Mucosa of descending colon (tissue), 3 donors: ENCODE measurements around the gene ESAM. TPM values are rescaled to one million over a fixed set of nuclear protein-coding genes. Genes with fewer than 3 reads are reported as not detected.

Experiments used
- ATAC-seq: fragments of 200-7000 bp; cut with Tn5 transposase; one replicate; pipeline ENCODE4 v1.9.1; 2020; ENCODE audit warnings: mild to moderate bottlenecking, moderate library complexity
- DNase-seq, 3 donors: peaks; one replicate each; pipeline ENCODE4 v3.0.0-alpha.2; 2020
- H3K36me3 ChIP-seq: fragments of 200-600 bp; one replicate; pipeline ENCODE4 v1.8.0; 2021; ENCODE audit warnings: low read depth, mild to moderate bottlenecking
- H3K4me1 ChIP-seq: fragments of 200-600 bp; one replicate; pipeline ENCODE4 v1.8.0; 2021; ENCODE audit warnings: low read depth, mild to moderate bottlenecking
- H3K4me3 ChIP-seq: fragments of 200-600 bp; one replicate; pipeline ENCODE4 v1.8.0; 2021; ENCODE audit warnings: mild to moderate bottlenecking
- H3K9me3 ChIP-seq: fragments of 200-600 bp; one replicate; pipeline ENCODE4 v1.8.0; 2021; ENCODE audit warnings: mild to moderate bottlenecking
- intact Hi-C, 2 donors: fragments of 100-400 bp; cut with DNase I in 1 of 2; cut with micrococcal nuclease in 1 of 2; formaldehyde crosslinking; loops; one replicate each; pipeline versions ENCODE4 v1.11.0 to v1.11.1; 2022; cut with DNase I, micrococcal nuclease
- total RNA-seq, 3 donors: library from RNA; stranded (reverse); fragmentation: NEBNext Ultra II Directional in 2 of 3; extraction: Animal tissue kit (Norgen Biotek cat#: 25700) in 2 of 3; gene quantifications; one replicate each; pipeline versions ENCODE4 v1.2.1 to v1.2.4, GENCODE V29; 2021 to 2023
- TF ChIP-seq, protein P1 (sequence below): fragments of 200-600 bp; IDR thresholded peaks from one replicate; pipeline ENCODE4 v1.8.0; 2022; ENCODE audit warnings: antibody characterized with exemption, mild to moderate bottlenecking
- donor health status: DM: no; HTN: no; CAD: no; lungs with moderate emphysema.
- donor health status: DM: no; HTN: no; CAD: no.
- donor health status: DM: no; HTN: yes; CAD: no.

The ESAM gene
- total RNA-seq, 3 donors from 2014 or later = 7.7 to 11.5 (median 8.4) TPM

DNA sequence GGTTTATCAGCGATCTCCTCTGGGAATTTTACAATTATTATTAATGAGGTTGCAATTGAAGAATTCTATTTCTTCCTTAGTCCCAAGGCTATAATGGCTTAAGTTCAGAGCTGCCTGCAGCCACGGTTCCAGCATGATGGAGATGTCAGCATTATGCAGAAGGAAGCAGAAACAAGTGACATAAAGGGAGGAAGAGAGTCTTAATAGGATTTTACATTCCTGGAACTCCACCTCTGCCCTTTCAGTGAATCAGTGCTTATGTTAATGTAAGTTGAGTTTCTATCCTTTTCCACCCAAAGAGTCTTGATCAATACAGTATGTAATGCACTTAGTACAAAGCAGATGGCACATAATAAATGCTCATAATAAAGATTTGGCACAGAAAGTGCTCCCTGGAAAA is 34.0 kb downstream of the ESAM start:
- Histone ChIP-seq H3K36me3 (no peaks in the 10 kb centered on the region), H3K4me1 (peaks cover 11% of the 10 kb centered on the region), H3K4me3 (no peak overlapping the region), H3K9me3 (no peaks in the 10 kb centered on the region)
- intact Hi-C loops = no loop called here
- ATAC-seq = no peak
- TF ChIP-seq, protein P1, sequence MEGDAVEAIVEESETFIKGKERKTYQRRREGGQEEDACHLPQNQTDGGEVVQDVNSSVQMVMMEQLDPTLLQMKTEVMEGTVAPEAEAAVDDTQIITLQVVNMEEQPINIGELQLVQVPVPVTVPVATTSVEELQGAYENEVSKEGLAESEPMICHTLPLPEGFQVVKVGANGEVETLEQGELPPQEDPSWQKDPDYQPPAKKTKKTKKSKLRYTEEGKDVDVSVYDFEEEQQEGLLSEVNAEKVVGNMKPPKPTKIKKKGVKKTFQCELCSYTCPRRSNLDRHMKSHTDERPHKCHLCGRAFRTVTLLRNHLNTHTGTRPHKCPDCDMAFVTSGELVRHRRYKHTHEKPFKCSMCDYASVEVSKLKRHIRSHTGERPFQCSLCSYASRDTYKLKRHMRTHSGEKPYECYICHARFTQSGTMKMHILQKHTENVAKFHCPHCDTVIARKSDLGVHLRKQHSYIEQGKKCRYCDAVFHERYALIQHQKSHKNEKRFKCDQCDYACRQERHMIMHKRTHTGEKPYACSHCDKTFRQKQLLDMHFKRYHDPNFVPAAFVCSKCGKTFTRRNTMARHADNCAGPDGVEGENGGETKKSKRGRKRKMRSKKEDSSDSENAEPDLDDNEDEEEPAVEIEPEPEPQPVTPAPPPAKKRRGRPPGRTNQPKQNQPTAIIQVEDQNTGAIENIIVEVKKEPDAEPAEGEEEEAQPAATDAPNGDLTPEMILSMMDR = no peak
- DNase-seq = no peak

GRCh38 chr11:124727474-124727873 is 34.6 kb downstream of the ESAM start:
- no peaks in the 10 kb centered on the region for H3K9me3 ChIP-seq
- H3K4me3 ChIP-seq = no peak overlapping the region
- H3K36me3 ChIP-seq = no peaks in the 10 kb centered on the region
- DNase-seq (no peak), ATAC-seq (no peak)
- peaks cover 11% of the 10 kb centered on the region for H3K4me1 ChIP-seq
- intact Hi-C loops = no loop called here
- TF ChIP-seq, protein P1 = no peak

DNA sequence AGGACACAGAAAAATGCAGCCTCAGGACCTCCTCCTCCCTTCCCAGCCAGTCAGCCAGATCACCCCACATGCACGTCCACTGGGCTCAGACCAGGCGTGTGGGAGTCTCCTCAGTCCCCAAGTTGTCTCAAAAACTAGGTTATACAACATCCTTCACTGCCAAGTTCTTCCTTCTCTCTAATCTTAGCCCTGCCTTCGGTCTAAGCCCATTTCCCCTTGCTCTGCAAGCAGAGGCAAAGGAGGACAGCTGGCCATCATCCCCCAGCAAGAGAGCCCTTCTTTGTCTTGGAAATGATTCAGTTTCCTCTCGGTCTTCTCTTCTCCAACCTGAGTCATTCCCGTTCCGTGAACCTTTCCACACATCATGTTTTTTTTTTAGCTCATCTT is 36.4 kb downstream of the ESAM start:
- Histone ChIP-seq H3K9me3 (no peaks in the 10 kb centered on the region), H3K4me1 (peaks cover 11% of the 10 kb centered on the region), H3K4me3 (no peak overlapping the region), H3K36me3 (no peaks in the 10 kb centered on the region)
- intact Hi-C loops = no loop called here
- no peak for DNase-seq
- TF ChIP-seq, protein P1 = no peak
- no peak for ATAC-seq

DNA sequence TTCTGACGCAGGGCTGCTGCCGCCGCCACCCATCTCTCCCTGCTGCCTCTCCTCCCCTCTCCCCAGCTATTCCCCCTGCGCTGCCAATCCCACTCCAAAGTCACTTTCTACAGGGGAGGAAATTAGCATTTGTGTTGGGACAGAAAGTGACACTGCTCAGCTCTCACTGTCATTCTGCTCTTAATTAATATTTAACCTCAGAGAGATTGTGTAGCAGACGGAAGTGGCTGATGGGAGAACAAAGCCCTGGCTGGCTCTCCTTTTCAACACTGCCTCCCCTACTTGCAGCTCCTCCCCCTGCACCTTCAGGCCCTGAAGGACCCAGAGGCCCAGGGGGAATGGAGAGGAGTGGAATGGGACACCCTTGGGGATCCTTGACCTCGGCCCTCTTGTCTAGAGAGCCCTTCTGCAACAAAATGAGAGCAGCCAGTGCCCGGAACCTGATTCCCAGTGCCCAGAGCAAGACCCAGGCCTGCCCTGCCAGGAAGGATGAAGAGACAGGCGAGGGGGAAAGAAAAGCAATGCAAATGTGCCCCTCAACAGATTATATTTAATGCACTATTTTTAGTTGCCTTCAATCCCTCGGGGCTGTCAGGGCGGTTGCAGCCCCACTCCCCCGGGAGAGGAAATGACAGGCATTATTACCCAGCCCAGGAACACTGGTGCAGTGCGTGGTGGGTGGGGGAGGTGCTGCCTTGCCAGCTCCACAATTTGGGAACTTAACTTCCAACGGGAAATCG is 36.9 kb downstream of the ESAM start:
- Histone ChIP-seq H3K4me1 (peaks cover 11% of the 10 kb centered on the region), H3K4me3 (no peak overlapping the region), H3K36me3 (no peaks in the 10 kb centered on the region), H3K9me3 (no peaks in the 10 kb centered on the region)
- TF ChIP-seq, protein P1 = no peak
- peak; percentile 96 for ATAC-seq
- peak in 2 of 3 donors; percentile 54 to 61 for DNase-seq
- intact Hi-C loops = no loop called here

GRCh38 chr11:124722176-124722575 is 39.9 kb downstream of the ESAM start:
- H3K36me3 ChIP-seq = no peaks in the 10 kb centered on the region
- ATAC-seq (no peak), DNase-seq (no peak)
- TF ChIP-seq, protein P1 = no peak
- no peak overlapping the region for H3K4me3 ChIP-seq
- H3K4me1 ChIP-seq = peaks cover 22% of the 10 kb centered on the region
- intact Hi-C loops = no loop called here
- H3K9me3 ChIP-seq = no peaks in the 10 kb centered on the region
